Measurements from ENCODE around the gene PCBP3. TPM values are rescaled to one million over a fixed set of nuclear protein-coding genes. Genes with fewer than 3 reads are reported as not detected.
A peak's percentile ranks its signal among the peaks of the same experiment; 100 is the strongest.
"Not testable (repeated sequence)": the region's sequence is repeated elsewhere in the genome, so short reads cannot be mapped to it uniquely, and the experiment has no call there.

The PCBP3 gene
- total RNA-seq, 2 experiments from 2014 or later = 1.3 to 1.4 TPM

GRCh38 chr21:45970674-45971615 lies 327.4 kb downstream of the PCBP3 start:
- DNase-seq = peak; percentile 61
- Mint-ChIP-seq H3K27ac (no peak overlapping the region), H3K36me3 (ENCODE audit: low read depth) (no peaks in the 10 kb centered on the region), H3K27me3 (ENCODE audit: low read depth) (peaks cover 14% of the 10 kb centered on the region), H3K4me1 (ENCODE audit: low read depth) (peaks cover 18% of the 10 kb centered on the region), H3K4me3 (no peak overlapping the region), H3K9me3 (ENCODE audit: insufficient read depth) (no peaks in the 10 kb centered on the region)
- peak; percentile 45 for ATAC-seq
- ChIA-PET POLR2A (no interaction called here), CTCF (interaction anchor here (0.6 to 4.9 kb wide), 8 partner anchors 10 to 355 kb away, joined by 3 to 49 read pairs (median 4); partner anchors contain the start of genes COL6A1 and COL6A2)

GRCh38 chr21:45971616-45972352 lies 328.3 kb downstream of the PCBP3 start:
- H3K27me3 Mint-ChIP-seq (ENCODE audit: low read depth) = peaks cover 18% of the 10 kb centered on the region
- H3K27ac Mint-ChIP-seq = no peak overlapping the region
- H3K36me3 Mint-ChIP-seq (ENCODE audit: low read depth) = no peaks in the 10 kb centered on the region
- no peak overlapping the region for H3K4me3 Mint-ChIP-seq
- no peak for DNase-seq
- ATAC-seq = no peak
- H3K4me1 Mint-ChIP-seq (ENCODE audit: low read depth) = peaks cover 18% of the 10 kb centered on the region
- POLR2A ChIA-PET = interaction anchor here (0.7 kb wide), 1 partner anchor 172 kb away, joined by 4 read pairs; no protein-coding TSS in a partner anchor
- CTCF ChIA-PET = interaction anchor here (0.7 to 4.9 kb wide), 8 partner anchors 9 to 354 kb away, joined by 3 to 49 read pairs (median 4); partner anchors contain the start of genes COL6A1 and COL6A2
- H3K9me3 Mint-ChIP-seq (ENCODE audit: insufficient read depth) = no peaks in the 10 kb centered on the region

GRCh38 chr21:45972353-45972715 lies 328.8 kb downstream of the PCBP3 start:
- ATAC-seq = no peak
- Mint-ChIP-seq H3K36me3 (ENCODE audit: low read depth) (no peaks in the 10 kb centered on the region), H3K9me3 (ENCODE audit: insufficient read depth) (no peaks in the 10 kb centered on the region), H3K4me1 (ENCODE audit: low read depth) (peaks cover 18% of the 10 kb centered on the region), H3K27me3 (ENCODE audit: low read depth) (peaks cover 18% of the 10 kb centered on the region), H3K27ac (no peak overlapping the region), H3K4me3 (no peak overlapping the region)
- CTCF ChIA-PET = interaction anchor here (0.7 to 4.9 kb wide), 7 partner anchors 20 to 281 kb away, joined by 3 to 49 read pairs (median 4); partner anchors contain the start of gene COL6A2
- POLR2A ChIA-PET = interaction anchor here (0.7 kb wide), 1 partner anchor 171 kb away, joined by 4 read pairs; no protein-coding TSS in a partner anchor
- DNase-seq = no peak

GRCh38 chr21:45972716-45973474 lies 329.4 kb downstream of the PCBP3 start:
- Mint-ChIP-seq H3K27me3 (ENCODE audit: low read depth) (peaks cover 18% of the 10 kb centered on the region), H3K36me3 (ENCODE audit: low read depth) (no peaks in the 10 kb centered on the region), H3K27ac (no peak overlapping the region), H3K9me3 (ENCODE audit: insufficient read depth) (no peaks in the 10 kb centered on the region), H3K4me1 (ENCODE audit: low read depth) (peaks cover 18% of the 10 kb centered on the region), H3K4me3 (peak overlapping the region; percentile 78)
- ChIA-PET CTCF (interaction anchor here (0.7 to 4.9 kb wide), 14 partner anchors 8 to 312 kb away, joined by 3 to 49 read pairs (median 4); partner anchors contain the start of genes COL6A1, COL6A2 and MCM3AP), POLR2A (interaction anchor here (0.7 to 0.9 kb wide), 2 partner anchors 170 to 313 kb away, joined by 4 to 5 read pairs; partner anchors contain the start of genes MCM3AP and YBEY)
- DNase-seq = no peak
- ATAC-seq = peak; percentile 30

- Mint-ChIP-seq H3K27me3 (ENCODE audit: low read depth) (peaks cover 20% of the 10 kb centered on the region), H3K36me3 (ENCODE audit: low read depth) (no peaks in the 10 kb centered on the region), H3K27ac (peak overlapping the region; percentile 57), H3K4me1 (ENCODE audit: low read depth) (peaks cover 18% of the 10 kb centered on the region), H3K9me3 (ENCODE audit: insufficient read depth) (no peaks in the 10 kb centered on the region), H3K4me3 (peak overlapping the region; percentile 78)
- DNase-seq = peak; percentile 88
- ATAC-seq = peak; percentile 86
- POLR2A ChIA-PET = interaction anchor here (0.6 to 0.9 kb wide), 4 partner anchors 149 to 485 kb away, joined by 3 to 5 read pairs (median 4); partner anchors contain the start of genes DIP2A, MCM3AP and YBEY
- CTCF ChIA-PET = interaction anchor here (0.7 to 4.9 kb wide), 13 partner anchors 8 to 312 kb away, joined by 3 to 49 read pairs (median 4); partner anchors contain the start of genes COL6A1, COL6A2 and MCM3AP
Measured at GRCh38 chr21:45973475-45974072, 330.0 kb downstream of the PCBP3 start.

- ChIA-PET POLR2A (interaction anchor here (0.6 to 0.9 kb wide), 3 partner anchors 150 to 484 kb away, joined by 3 to 5 read pairs (median 4); partner anchors contain the start of gene DIP2A), CTCF (interaction anchor here (0.9 to 4.9 kb wide), 11 partner anchors 22 to 311 kb away, joined by 3 to 49 read pairs (median 4); partner anchors contain the start of genes COL6A2 and MCM3AP)
- Mint-ChIP-seq H3K4me3 (peak overlapping the region; percentile 78), H3K4me1 (ENCODE audit: low read depth) (peaks cover 19% of the 10 kb centered on the region), H3K9me3 (ENCODE audit: insufficient read depth) (no peaks in the 10 kb centered on the region), H3K27ac (no peak overlapping the region), H3K27me3 (ENCODE audit: low read depth) (peaks cover 20% of the 10 kb centered on the region), H3K36me3 (ENCODE audit: low read depth) (no peaks in the 10 kb centered on the region)
- ATAC-seq = peak; percentile 49
- no peak for DNase-seq
Measured at GRCh38 chr21:45974073-45975019, 330.8 kb downstream of the PCBP3 start.

- Mint-ChIP-seq H3K4me3 (no peak overlapping the region), H3K27me3 (ENCODE audit: low read depth) (peaks cover 20% of the 10 kb centered on the region), H3K27ac (no peak overlapping the region), H3K4me1 (ENCODE audit: low read depth) (peaks cover 23% of the 10 kb centered on the region), H3K36me3 (ENCODE audit: low read depth) (no peaks in the 10 kb centered on the region), H3K9me3 (ENCODE audit: insufficient read depth) (no peaks in the 10 kb centered on the region)
- DNase-seq (no peak), ATAC-seq (no peak)
- ChIA-PET CTCF (interaction anchor here (1.0 kb wide), 1 partner anchor 169 kb away, joined by 3 read pairs; no protein-coding TSS in a partner anchor), POLR2A (no interaction called here)
Measured at GRCh38 chr21:45975020-45975666, 331.6 kb downstream of the PCBP3 start.

- DNase-seq; H3K9me3 Mint-ChIP-seq (ENCODE audit: insufficient read depth); POLR2A ChIA-PET; H3K4me3 Mint-ChIP-seq; ATAC-seq; H3K36me3 Mint-ChIP-seq (ENCODE audit: low read depth); H3K27ac Mint-ChIP-seq: not testable (repeated sequence)
- CTCF ChIA-PET = interaction anchor here (1.0 kb wide), 1 partner anchor 168 kb away, joined by 3 read pairs; no protein-coding TSS in a partner anchor
- H3K27me3 Mint-ChIP-seq (ENCODE audit: low read depth) = peaks cover 20% of the 10 kb centered on the region
- peaks cover 23% of the 10 kb centered on the region for H3K4me1 Mint-ChIP-seq (ENCODE audit: low read depth)
Measured at GRCh38 chr21:45975667-45976409, 332.3 kb downstream of the PCBP3 start.

- no peak for ATAC-seq
- peaks cover 20% of the 10 kb centered on the region for H3K27me3 Mint-ChIP-seq (ENCODE audit: low read depth)
- no peak for DNase-seq
- ChIA-PET CTCF (no interaction called here), POLR2A (no interaction called here)
- no peak overlapping the region for H3K4me3 Mint-ChIP-seq
- H3K27ac Mint-ChIP-seq = no peak overlapping the region
- no peaks in the 10 kb centered on the region for H3K36me3 Mint-ChIP-seq (ENCODE audit: low read depth)
- H3K9me3 Mint-ChIP-seq (ENCODE audit: insufficient read depth) = no peaks in the 10 kb centered on the region
- peaks cover 23% of the 10 kb centered on the region for H3K4me1 Mint-ChIP-seq (ENCODE audit: low read depth)
Measured at GRCh38 chr21:45976701-45977311, 333.3 kb downstream of the PCBP3 start.

Measured in activated CD8-positive, alpha-beta T cell treated with anti-CD3 and anti-CD28 coated beads, Interleukin-2, amount 10 ng/mL, durations not matched to agents 7 days and 5 days (primary cell).